Measurements from ENCODE around the gene THSD7A.

- TF ChIP-seq CTCF (optimal IDR thresholded peaks at IDR 0.05 in 1 of 3, IDR thresholded peaks at IDR 0.05 in 1 of 3, conservative IDR thresholded peaks at IDR 0.05 in 1 of 3; ENCODE audit: extremely low read depth in 1 of 3, insufficient read depth in 2 of 3, low read length in 3 of 3) (no peak), EZH2 (IDR thresholded peaks at IDR 0.05; ENCODE audit: low read length) (no peak)
These were observed 358.1 kb downstream of the THSD7A start for GRCh38 chr7:11473807-11474424.

Data from keratinocyte (primary cell).